NCI-H2029 treated with DMSO at 0.1 percent for 48 hours (cell line): ENCODE results near the gene BPI.
"Not testable (repeated sequence)": the region's sequence is repeated elsewhere in the genome, so short reads cannot be mapped to it uniquely, and the experiment has no call there.

Experiments used
- DNase-seq: peaks from one replicate; lab custom pipeline; 2025; lab: John Stamatoyannopoulos, UW

The BPI gene

GRCh38 chr20:38304845-38305447 is 990 bp downstream of the BPI start:
- no peak for DNase-seq

GRCh38 chr20:38305541-38305940 is 1.6 kb downstream of the BPI start:
- DNase-seq: no peak

GRCh38 chr20:38306379-38306778 is 2.4 kb downstream of the BPI start:
- DNase-seq: no peak

- DNase-seq: no peak
These were observed 3.6 kb downstream of the BPI start for GRCh38 chr20:38307371-38308046.

GRCh38 chr20:38308047-38308438 is 4.1 kb downstream of the BPI start:
- DNase-seq: no peak

- no peak for DNase-seq
These were observed 4.5 kb downstream of the BPI start for GRCh38 chr20:38308447-38308846.

- no peak for DNase-seq
These were observed 7.1 kb downstream of the BPI start for GRCh38 chr20:38311091-38311490.

- DNase-seq: no peak
These were observed 7.5 kb downstream of the BPI start for GRCh38 chr20:38311491-38311890.

GRCh38 chr20:38313676-38314075 is 9.7 kb downstream of the BPI start:
- DNase-seq: no peak

GRCh38 chr20:38314350-38314749 is 10.4 kb downstream of the BPI start:
- DNase-seq: not testable (repeated sequence)

- no peak for DNase-seq
These were observed 11.5 kb downstream of the BPI start for GRCh38 chr20:38315290-38315966.

- DNase-seq: no peak
These were observed 12.4 kb downstream of the BPI start for GRCh38 chr20:38316341-38316740.

GRCh38 chr20:38317422-38317821 is 13.5 kb downstream of the BPI start:
- DNase-seq: no peak

GRCh38 chr20:38320221-38320620 is 16.3 kb downstream of the BPI start:
- no peak for DNase-seq

- DNase-seq: no peak
These were observed 18.1 kb downstream of the BPI start for GRCh38 chr20:38321959-38322598.

- DNase-seq: no peak
These were observed 20.2 kb downstream of the BPI start for GRCh38 chr20:38324159-38324558.

GRCh38 chr20:38325167-38325566 is 21.2 kb downstream of the BPI start:
- no peak for DNase-seq

- no peak for DNase-seq
These were observed 21.9 kb downstream of the BPI start for GRCh38 chr20:38325905-38326304.

- no peak for DNase-seq
These were observed 22.4 kb downstream of the BPI start for GRCh38 chr20:38326309-38326708.

GRCh38 chr20:38330638-38331037 is 26.7 kb downstream of the BPI start:
- DNase-seq: no peak

GRCh38 chr20:38331245-38331644 is 27.3 kb downstream of the BPI start:
- no peak for DNase-seq

GRCh38 chr20:38331814-38332213 is 27.9 kb downstream of the BPI start:
- no peak for DNase-seq

- no peak for DNase-seq
These were observed 30.1 kb downstream of the BPI start for GRCh38 chr20:38334016-38334415.
